Measurements from ENCODE around the gene KCTD21.

Gene KCTD21

GRCh38 chr11:78213526-78214330 lies 25.3 kb upstream of the KCTD21 start:
- DNase-seq (no peak), ATAC-seq (replicated peaks) (no peak)

GRCh38 chr11:78212586-78213371 lies 24.4 kb upstream of the KCTD21 start:
- no peaks in the 10 kb centered on the region for H3K27me3 Mint-ChIP-seq
- peak overlapping the region in 1 of 2 donors; percentile 46 for H3K27ac Mint-ChIP-seq
- H3K36me3 Mint-ChIP-seq (ENCODE audit: insufficient read depth), result peaks cover 18% of the 10 kb centered on the region
- no peaks in the 10 kb centered on the region for H3K9me3 Mint-ChIP-seq
- no peak overlapping the region for H3K4me3 Mint-ChIP-seq
- ATAC-seq (replicated peaks) (no peak), DNase-seq (no peak)
- H3K4me1 Mint-ChIP-seq (ENCODE audit: low read depth in 2 of 2), result peaks cover 0 to 3% of the 10 kb centered on the region in 2 donors

More at GRCh38 chr11:78213526-78214330, 25.3 kb upstream of the KCTD21 start:
- Mint-ChIP-seq H3K27me3 (no peaks in the 10 kb centered on the region), H3K4me1 (ENCODE audit: low read depth in 2 of 2) (peaks cover 0 to 3% of the 10 kb centered on the region in 2 donors), H3K4me3 (no peak overlapping the region), H3K27ac (peak overlapping the region in 1 of 2 donors; percentile 46), H3K9me3 (no peaks in the 10 kb centered on the region), H3K36me3 (ENCODE audit: insufficient read depth) (peaks cover 15% of the 10 kb centered on the region)

- H3K4me1 Mint-ChIP-seq (ENCODE audit: low read depth in 2 of 2), result peaks cover 0 to 2% of the 10 kb centered on the region in 2 donors
- peaks cover 18% of the 10 kb centered on the region for H3K36me3 Mint-ChIP-seq (ENCODE audit: insufficient read depth)
- no peaks in the 10 kb centered on the region for H3K27me3 Mint-ChIP-seq
- peak overlapping the region in 1 of 2 donors; percentile 17 for H3K27ac Mint-ChIP-seq
- no peaks in the 10 kb centered on the region for H3K9me3 Mint-ChIP-seq
- no peak overlapping the region for H3K4me3 Mint-ChIP-seq
- DNase-seq, result no peak
- ATAC-seq (replicated peaks), result no peak
Observed at GRCh38 chr11:78211565-78211964, 23.1 kb upstream of the KCTD21 start.

- no peak overlapping the region for H3K4me3 Mint-ChIP-seq
- ATAC-seq (replicated peaks) (no peak), DNase-seq (no peak)
- peaks cover 17% of the 10 kb centered on the region for H3K36me3 Mint-ChIP-seq (ENCODE audit: insufficient read depth)
- H3K27me3 Mint-ChIP-seq, result no peaks in the 10 kb centered on the region
- H3K4me1 Mint-ChIP-seq (ENCODE audit: low read depth in 2 of 2), result peaks cover 0 to 2% of the 10 kb centered on the region in 2 donors
- H3K9me3 Mint-ChIP-seq, result no peaks in the 10 kb centered on the region
- peak overlapping the region in 1 of 2 donors; percentile 56 for H3K27ac Mint-ChIP-seq
Observed at GRCh38 chr11:78210000-78210608, 21.7 kb upstream of the KCTD21 start.

- no peak overlapping the region for H3K27ac Mint-ChIP-seq
- no peak for ATAC-seq (replicated peaks)
Observed at GRCh38 chr11:78209478-78209877, 21.1 kb upstream of the KCTD21 start.

GRCh38 chr11:78208257-78209165 lies 20.1 kb upstream of the KCTD21 start:
- Mint-ChIP-seq H3K27ac (peak overlapping the region; percentile 0 to 71), H3K9me3 (no peaks in the 10 kb centered on the region), H3K27me3 (no peaks in the 10 kb centered on the region), H3K36me3 (ENCODE audit: insufficient read depth) (peaks cover 11% of the 10 kb centered on the region), H3K4me1 (ENCODE audit: low read depth in 2 of 2) (peaks cover 5 to 7% of the 10 kb centered on the region in 2 donors), H3K4me3 (no peak overlapping the region)
- ATAC-seq (replicated peaks) (no peak), DNase-seq (no peak)

More at GRCh38 chr11:78209478-78209877, 21.1 kb upstream of the KCTD21 start:
- Mint-ChIP-seq H3K4me3 (no peak overlapping the region), H3K9me3 (no peaks in the 10 kb centered on the region), H3K36me3 (ENCODE audit: insufficient read depth) (peaks cover 11% of the 10 kb centered on the region), H3K27me3 (no peaks in the 10 kb centered on the region), H3K4me1 (ENCODE audit: low read depth in 2 of 2) (peaks cover 3 to 5% of the 10 kb centered on the region in 2 donors)
- DNase-seq, result no peak

- DNase-seq, result no peak
- peak overlapping the region; percentile 0 to 71 for H3K27ac Mint-ChIP-seq
Observed at GRCh38 chr11:78207532-78208256, 19.3 kb upstream of the KCTD21 start.

GRCh38 chr11:78205691-78206090 lies 17.3 kb upstream of the KCTD21 start:
- no peak for ATAC-seq (replicated peaks)
- H3K36me3 Mint-ChIP-seq (ENCODE audit: insufficient read depth), result peaks cover 20% of the 10 kb centered on the region

More at GRCh38 chr11:78207532-78208256, 19.3 kb upstream of the KCTD21 start:
- H3K4me3 Mint-ChIP-seq, result no peak overlapping the region
- peaks cover 11 to 13% of the 10 kb centered on the region in 2 donors for H3K4me1 Mint-ChIP-seq (ENCODE audit: low read depth in 2 of 2)
- no peak for ATAC-seq (replicated peaks)
- H3K36me3 Mint-ChIP-seq (ENCODE audit: insufficient read depth), result peaks cover 19% of the 10 kb centered on the region
- no peaks in the 10 kb centered on the region for H3K27me3 Mint-ChIP-seq
- H3K9me3 Mint-ChIP-seq, result no peaks in the 10 kb centered on the region

GRCh38 chr11:78205256-78205655 lies 16.8 kb upstream of the KCTD21 start:
- Mint-ChIP-seq H3K36me3 (ENCODE audit: insufficient read depth) (peaks cover 18% of the 10 kb centered on the region), H3K27ac (peak overlapping the region; percentile 89 to 93), H3K4me1 (ENCODE audit: low read depth in 2 of 2) (peaks cover 22 to 29% of the 10 kb centered on the region in 2 donors), H3K4me3 (no peak overlapping the region), H3K27me3 (no peaks in the 10 kb centered on the region), H3K9me3 (no peaks in the 10 kb centered on the region)
- no peak for ATAC-seq (replicated peaks)
- DNase-seq, result no peak

More at GRCh38 chr11:78205691-78206090, 17.3 kb upstream of the KCTD21 start:
- Mint-ChIP-seq H3K9me3 (no peaks in the 10 kb centered on the region), H3K27ac (peak overlapping the region; percentile 38 to 93), H3K4me3 (no peak overlapping the region), H3K27me3 (no peaks in the 10 kb centered on the region), H3K4me1 (ENCODE audit: low read depth in 2 of 2) (peaks cover 22 to 29% of the 10 kb centered on the region in 2 donors)
- DNase-seq, result no peak

- DNase-seq, result peak; percentile 45 to 58 (median 53)
- Mint-ChIP-seq H3K4me1 (ENCODE audit: low read depth in 2 of 2) (peaks cover 22 to 29% of the 10 kb centered on the region in 2 donors), H3K9me3 (no peaks in the 10 kb centered on the region), H3K27me3 (no peaks in the 10 kb centered on the region), H3K27ac (peak overlapping the region; percentile 93 to 95), H3K4me3 (peak overlapping the region; percentile 73 to 82), H3K36me3 (ENCODE audit: insufficient read depth) (peaks cover 12% of the 10 kb centered on the region)
- ATAC-seq (replicated peaks), result peak; percentile 77
Observed at GRCh38 chr11:78203184-78203583, 14.8 kb upstream of the KCTD21 start.

- no peaks in the 10 kb centered on the region for H3K27me3 Mint-ChIP-seq
- peak overlapping the region; percentile 93 to 95 for H3K27ac Mint-ChIP-seq
- peak; percentile 84 for ATAC-seq (replicated peaks)
- H3K4me3 Mint-ChIP-seq, result peak overlapping the region; percentile 73 to 82
- peaks cover 10% of the 10 kb centered on the region for H3K36me3 Mint-ChIP-seq (ENCODE audit: insufficient read depth)
- DNase-seq, result peak; percentile 55 to 63 (median 58)
- peaks cover 22 to 29% of the 10 kb centered on the region in 2 donors for H3K4me1 Mint-ChIP-seq (ENCODE audit: low read depth in 2 of 2)
- H3K9me3 Mint-ChIP-seq, result no peaks in the 10 kb centered on the region
Observed at GRCh38 chr11:78202733-78203167, 14.3 kb upstream of the KCTD21 start.
